Motor neuron (in vitro differentiated cells): ENCODE data around the gene MYH7B. TPM values are rescaled to one million over a fixed set of nuclear protein-coding genes. Genes with fewer than 3 reads are reported as not detected.

ENCODE experiments used
- ATAC-seq, 8 experiments: fragments of 200-7000 bp; cut with Tn5 transposase; replicated peaks in 6 of 8; 2 replicates each; pipeline ENCODE4 v1.8.0; 2021; ENCODE audit warnings: mild to moderate bottlenecking in 8 of 8, moderate library complexity in 8 of 8
- H3K27ac ChIP-seq, 2 donors: fragments of 250-450 bp; sonication (Bioruptor Pico); 2 replicates each; pipeline ENCODE4 v1.9.0; 2021; ENCODE audit warnings: antibody characterized with exemption in 2 of 2, mild to moderate bottlenecking in 2 of 2, moderate library complexity in 1 of 2
- H3K4me1 ChIP-seq, 2 donors: fragments of 250-450 bp; sonication (Bioruptor Pico); replicated peaks in 1 of 2; 2 replicates each; pipeline ENCODE4 v1.6.1; 2021; ENCODE audit warnings: antibody characterized with exemption in 2 of 2, mild to moderate bottlenecking in 2 of 2, moderate library complexity in 1 of 2
- H3K4me3 ChIP-seq, 5 donors: fragments of 250-450 bp; sonication (Bioruptor Pico); 2 replicates each; pipeline ENCODE4 v1.9.0; 2021; ENCODE audit warnings: antibody characterized with exemption in 5 of 5, mild to moderate bottlenecking in 5 of 5, moderate library complexity in 4 of 5
- WGBS, 10 experiments: fragments of 450-650 bp; shearing (Covaris generic); methylation state at CpG; one replicate each; pipeline ENCODE4 v1.0.0; 2022; 5-methylcytosine and 5-hydroxymethylcytosine counted together
- in situ Hi-C, 9 experiments: fragments of 400-800 bp; cut with MboI; loops; one replicate each; pipeline ENCODE4 v1.15.0; 2021; ENCODE audit warnings: low sequenced_read_pairs in 9 of 9, low pct_unique_long_range_greater_than_20kb in 2 of 9; ENCODE audit not compliant: unreplicated experiment in 9 of 9
- total RNA-seq, 8 experiments: library from RNA; unstranded; fragments of 300-600 nt; gene quantifications; 2 replicates each; pipeline versions ENCODE4 v1.2.3 to v1.2.4, GENCODE V29; 2022

Gene MYH7B
- total RNA-seq, 8 experiments from 2014 or later: 0.76 to 3.0 (median 1.5) TPM

DNA sequence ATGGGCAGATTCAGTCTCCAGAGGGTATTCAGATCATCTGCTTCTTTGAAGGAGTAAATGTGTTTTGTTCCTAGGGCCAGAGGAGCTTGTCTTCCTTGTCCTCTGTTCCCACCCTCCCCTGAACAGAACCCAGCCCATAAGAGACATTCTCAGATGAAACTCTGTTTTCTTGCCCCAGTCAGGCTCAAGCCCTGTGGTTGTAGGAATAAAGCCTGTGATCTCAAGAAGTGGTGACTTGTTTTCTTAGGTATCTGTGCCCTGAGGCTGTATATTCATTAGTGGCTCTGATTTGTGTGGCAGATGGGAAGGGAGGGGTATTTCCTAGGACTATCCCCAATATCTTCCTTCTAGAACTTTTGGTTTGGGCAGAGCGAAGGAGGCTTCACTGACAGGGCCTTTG, 27.9 kb upstream of the MYH7B start:
- H3K4me1 ChIP-seq: no peaks in the 10 kb centered on the region
- WGBS, 10 experiments: 100% methylated on average over 1 of the region's 1 CpG; no CpG with 5 or more reads in 5 of the 10 experiments
- H3K27ac ChIP-seq: no peak overlapping the region
- H3K4me3 ChIP-seq: no peak overlapping the region
- ATAC-seq: peak in 3 of 8 experiments; percentile 71 to 92 (median 87)
- in situ Hi-C loops: no loop called here

DNA sequence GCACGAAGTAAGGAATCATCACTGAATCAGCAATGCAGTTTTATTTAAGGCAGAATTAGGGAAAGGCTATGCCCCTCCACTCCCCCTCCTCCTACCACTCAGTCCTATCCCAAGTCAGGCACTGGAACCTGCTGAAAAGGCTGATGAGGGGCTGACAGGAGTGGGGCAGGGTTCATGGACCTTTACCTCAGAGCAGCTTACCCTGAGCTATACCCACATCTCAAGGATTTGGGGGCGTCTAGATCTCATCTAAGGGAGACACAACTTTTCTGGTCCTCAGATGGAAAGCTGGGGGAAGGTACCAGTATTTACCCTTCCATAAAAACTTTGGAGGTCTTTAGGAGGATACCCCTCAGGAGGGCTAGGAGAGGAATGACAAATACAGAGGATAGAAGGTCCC, 27.3 kb upstream of the MYH7B start:
- in situ Hi-C loops: no loop called here
- 80 to 100% (median 100%) methylated on average over 1 to 2 of the region's 2 CpGs; no CpG with 5 or more reads in 5 of the 10 experiments for WGBS, 10 experiments
- no peaks in the 10 kb centered on the region for H3K4me1 ChIP-seq
- ATAC-seq: no peak
- no peak overlapping the region for H3K4me3 ChIP-seq
- H3K27ac ChIP-seq: no peak overlapping the region

DNA sequence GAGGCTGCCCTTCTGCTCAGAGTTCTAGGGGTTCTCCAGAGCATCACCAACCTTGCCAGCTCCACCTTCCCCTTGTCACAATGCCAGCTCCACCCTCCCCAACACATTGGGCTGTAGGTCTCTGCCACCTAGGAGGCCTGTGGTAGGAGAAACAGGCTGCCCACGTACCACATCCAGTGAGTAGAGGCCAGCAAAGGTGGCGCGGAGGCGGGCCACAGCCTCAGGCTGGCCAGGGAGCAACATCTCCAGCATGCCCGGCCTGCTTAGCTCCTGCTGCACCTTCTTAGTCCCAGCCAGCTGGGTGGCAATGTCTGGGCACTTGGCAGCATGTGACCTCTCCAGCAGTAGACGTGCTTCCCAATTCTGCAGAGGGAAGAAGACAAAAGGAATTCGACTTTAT, 23.9 kb upstream of the MYH7B start:
- no peak for ATAC-seq
- WGBS, 10 experiments: 40 to 100% (median 63%) methylated on average over 1 to 3 of the region's 7 CpGs; no CpG with 5 or more reads in 3 of the 10 experiments
- in situ Hi-C loops: no loop called here
- H3K27ac ChIP-seq: no peak overlapping the region
- no peaks in the 10 kb centered on the region for H3K4me1 ChIP-seq
- no peak overlapping the region for H3K4me3 ChIP-seq

DNA sequence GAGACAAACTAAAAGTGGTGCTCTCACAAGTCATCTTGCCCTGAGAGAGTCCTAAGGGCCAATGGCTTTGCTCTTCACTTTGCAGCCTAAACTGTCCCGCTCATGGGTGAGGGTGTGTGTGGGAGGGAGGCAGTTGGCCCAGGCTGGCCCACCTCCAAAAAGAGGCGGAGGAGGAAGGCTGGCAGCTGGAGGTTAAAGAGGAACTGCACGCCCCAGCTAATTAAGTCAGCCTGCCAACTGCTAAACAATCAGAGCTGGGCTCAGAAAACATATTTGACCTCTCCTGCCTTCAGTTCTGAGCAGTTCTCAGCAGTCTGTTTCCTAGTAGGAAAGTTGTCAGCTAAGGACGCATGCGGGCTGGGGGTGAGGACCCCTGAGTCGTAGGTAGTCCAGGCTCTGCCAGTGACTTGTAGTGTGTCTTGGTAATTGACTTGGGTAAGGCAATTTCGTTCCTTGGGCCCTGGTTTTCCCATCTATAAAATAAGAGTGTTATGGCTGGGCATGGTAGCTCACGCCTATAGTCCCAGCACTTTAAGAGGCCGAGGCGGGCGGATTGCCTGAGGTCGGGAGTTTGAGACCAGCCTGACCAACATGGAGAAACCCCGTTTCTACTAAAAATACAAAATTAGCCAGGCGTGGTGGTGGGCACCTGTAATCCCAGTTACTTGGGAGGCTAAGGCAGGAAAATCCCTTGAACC, 17.1 kb upstream of the MYH7B start:
- H3K27ac ChIP-seq: no peak overlapping the region
- WGBS, 10 experiments: 60 to 100% (median 92%) methylated on average over 1 to 7 of the region's 14 CpGs; no CpG with 5 or more reads in 2 of the 10 experiments
- ATAC-seq: no peak
- no peak overlapping the region for H3K4me3 ChIP-seq
- in situ Hi-C loops: no loop called here
- H3K4me1 ChIP-seq: no peaks in the 10 kb centered on the region

DNA sequence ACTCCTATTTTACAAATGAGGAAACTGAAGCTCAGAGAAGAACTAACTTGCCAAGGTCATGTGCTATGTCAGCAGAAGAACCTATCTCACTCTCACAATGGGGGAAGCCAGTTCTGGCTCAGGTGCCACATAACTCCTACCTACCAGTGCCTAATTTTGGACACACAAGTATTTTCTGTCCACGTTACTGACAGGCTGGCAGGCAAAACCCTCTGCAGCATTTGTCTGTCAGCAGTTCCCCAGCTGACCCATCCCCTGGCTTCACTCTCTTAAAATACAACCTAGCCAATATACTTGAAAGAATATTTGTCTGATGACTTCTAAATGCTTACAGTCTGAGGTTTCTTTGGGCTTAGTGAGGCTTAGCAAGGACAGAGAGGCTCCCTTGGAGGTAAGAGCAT, 15.6 kb upstream of the MYH7B start:
- no CpG with 5 or more reads among the region's 1 CpG for WGBS, 10 experiments
- H3K27ac ChIP-seq: no peak overlapping the region
- in situ Hi-C loops: no loop called here
- H3K4me1 ChIP-seq: no peaks in the 10 kb centered on the region
- no peak for ATAC-seq
- H3K4me3 ChIP-seq: no peak overlapping the region

DNA sequence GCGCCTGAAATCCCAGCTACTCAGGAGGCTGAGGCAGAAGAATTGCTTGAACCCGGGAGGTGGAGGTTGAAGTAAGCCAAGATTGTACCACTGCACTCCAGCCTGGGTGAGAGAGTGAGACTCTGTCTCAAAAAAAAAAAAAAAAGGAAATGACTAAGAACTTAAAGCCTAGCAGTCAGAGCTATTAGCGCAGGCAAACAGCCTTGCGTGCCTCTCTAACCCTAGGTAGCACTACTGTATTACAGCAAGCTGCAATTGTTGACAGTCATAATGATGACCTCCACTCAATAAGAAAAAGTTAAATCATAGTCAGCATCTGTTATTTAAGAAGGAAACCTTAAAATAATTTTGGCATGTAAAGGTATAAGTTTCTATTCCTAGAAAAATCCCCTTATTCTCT, 14.4 kb upstream of the MYH7B start:
- 83 to 100% (median 100%) methylated on average over 1 to 3 of the region's 4 CpGs for WGBS, 10 experiments
- in situ Hi-C loops: no loop called here
- Histone ChIP-seq H3K27ac (no peak overlapping the region), H3K4me1 (no peaks in the 10 kb centered on the region), H3K4me3 (no peak overlapping the region)
- no peak for ATAC-seq

DNA sequence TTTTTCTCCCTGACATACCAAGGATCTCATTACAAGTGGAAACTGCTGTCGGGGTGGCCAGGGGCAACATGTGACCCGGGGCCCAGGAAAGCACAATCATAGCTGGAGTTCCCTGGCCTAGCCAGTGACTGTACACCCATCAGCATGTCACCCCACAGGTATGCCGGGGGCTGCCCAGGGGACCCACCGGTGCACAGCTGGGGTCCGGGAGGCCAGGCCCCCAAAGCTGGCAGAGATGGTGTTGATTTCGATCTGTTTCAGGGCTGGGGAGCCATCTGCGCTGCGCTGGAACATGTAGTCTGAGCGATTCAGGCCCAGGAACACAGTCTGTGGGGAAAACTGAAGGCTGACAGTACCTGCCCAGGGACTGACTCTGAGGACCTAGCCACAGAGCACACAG, 13.4 kb upstream of the MYH7B start:
- no peak overlapping the region for H3K4me3 ChIP-seq
- H3K4me1 ChIP-seq: no peaks in the 10 kb centered on the region
- in situ Hi-C loops: no loop called here
- ATAC-seq: no peak
- H3K27ac ChIP-seq: no peak overlapping the region
- 80 to 100% (median 100%) methylated on average over 1 to 6 of the region's 9 CpGs; no CpG with 5 or more reads in 4 of the 10 experiments for WGBS, 10 experiments

DNA sequence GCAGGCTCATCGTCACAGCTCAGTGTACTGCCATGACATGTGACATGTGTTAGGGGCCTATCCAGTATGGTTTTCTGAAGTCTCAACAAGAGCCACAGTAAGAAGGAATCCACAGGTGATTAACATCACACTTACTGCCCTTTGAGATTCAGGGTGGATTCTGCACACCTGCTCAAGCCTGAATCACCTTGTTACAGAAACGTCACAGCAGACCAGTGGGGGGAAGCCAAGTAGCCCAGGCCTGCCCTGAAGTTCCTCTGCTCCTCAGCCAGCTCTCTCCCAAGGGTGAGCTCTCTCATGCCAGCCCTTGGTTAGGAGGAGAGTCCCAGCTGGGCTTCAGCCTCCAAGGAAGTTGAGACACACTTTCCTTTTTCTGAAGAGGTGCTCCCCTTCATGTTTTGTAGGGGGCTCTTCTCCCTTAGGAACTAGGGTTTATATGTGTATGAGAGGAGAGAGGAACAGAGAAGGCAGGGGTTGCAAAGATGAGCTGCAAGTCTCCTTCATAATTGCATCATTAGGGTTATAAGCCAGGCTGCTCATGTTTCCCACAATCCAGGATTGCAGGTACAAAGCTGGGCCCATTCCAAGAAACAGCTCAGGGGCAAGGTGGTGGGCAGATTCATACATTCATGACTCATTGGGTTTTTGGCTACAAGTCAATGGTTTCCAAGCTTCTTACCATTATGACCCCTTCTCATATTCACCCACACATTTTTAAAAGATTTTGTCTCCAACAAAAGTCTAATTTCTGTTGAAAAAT, 11.7 kb upstream of the MYH7B start:
- no peak for ATAC-seq
- H3K27ac ChIP-seq: no peak overlapping the region
- in situ Hi-C loops: no loop called here
- no peaks in the 10 kb centered on the region for H3K4me1 ChIP-seq
- H3K4me3 ChIP-seq: no peak overlapping the region
- 78 to 100% (median 81%) methylated on average over 1 to 2 of the region's 2 CpGs; no CpG with 5 or more reads in 3 of the 10 experiments for WGBS, 10 experiments

DNA sequence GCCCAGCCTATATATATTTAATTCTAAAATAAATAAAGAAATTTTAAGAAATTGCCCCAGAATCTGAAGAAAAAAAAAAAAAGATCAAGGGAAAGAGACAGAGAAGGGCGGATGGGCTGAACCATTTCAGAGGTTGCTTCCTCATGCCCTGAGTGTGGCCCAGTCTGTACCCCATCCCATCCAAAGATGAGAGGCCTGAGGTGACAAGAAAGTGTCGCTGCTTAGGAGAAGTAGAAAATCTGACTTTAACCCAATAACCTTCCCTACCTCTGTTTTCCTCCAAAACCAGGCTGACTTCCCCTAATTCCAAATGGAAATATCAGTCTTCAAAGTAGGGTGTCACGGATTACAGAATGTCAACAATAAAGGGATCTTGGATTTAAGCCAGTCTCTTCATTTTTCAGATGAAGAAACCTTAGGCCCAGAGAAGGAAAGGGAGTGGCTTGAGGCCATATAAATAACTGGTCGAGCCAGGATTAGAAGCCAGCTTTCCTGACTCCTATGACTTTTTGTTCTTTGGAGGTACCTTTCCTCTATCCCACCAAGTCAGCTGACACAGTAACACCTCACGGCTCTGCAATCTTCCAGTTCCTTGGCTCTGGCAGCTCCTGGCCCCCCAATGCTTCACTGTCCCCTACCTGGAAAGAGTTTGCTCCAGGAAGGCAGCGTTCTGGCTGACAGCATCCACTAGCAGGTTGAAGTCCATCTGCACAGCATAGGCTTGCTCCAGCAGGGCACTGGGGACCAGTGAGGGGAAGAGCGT, 10.2 kb upstream of the MYH7B start:
- ATAC-seq: no peak
- 71 to 100% (median 94%) methylated on average over 2 to 7 of the region's 7 CpGs; no CpG with 5 or more reads in 1 of the 10 experiments for WGBS, 10 experiments
- in situ Hi-C loops: no loop called here

DNA sequence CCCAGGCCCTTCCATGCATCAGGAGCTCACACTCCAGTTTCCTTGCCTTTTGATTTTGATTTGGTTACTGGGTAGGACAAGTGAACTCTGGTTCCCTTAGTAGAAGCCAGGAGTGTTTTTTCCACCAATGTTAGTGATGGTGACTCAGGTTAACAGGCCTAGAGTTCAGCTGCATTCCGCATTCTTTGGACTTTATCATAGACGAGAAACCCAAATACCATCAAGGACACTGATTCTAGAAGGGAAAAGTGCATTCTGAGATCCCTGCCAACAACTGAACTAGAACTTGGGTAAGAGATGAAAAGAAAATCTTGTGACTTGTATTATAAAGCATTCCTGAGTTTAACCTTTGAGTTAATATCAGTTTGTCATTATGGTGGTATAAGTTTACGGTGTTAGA, 9.0 kb upstream of the MYH7B start:
- in situ Hi-C loops: no loop called here
- no peaks in the 10 kb centered on the region for H3K4me1 ChIP-seq
- no peak for ATAC-seq
- no peak overlapping the region for H3K4me3 ChIP-seq
- H3K27ac ChIP-seq: no peak overlapping the region
- 90 to 100% (median 100%) methylated on average over 2 to 3 of the region's 3 CpGs; no CpG with 5 or more reads in 2 of the 10 experiments for WGBS, 10 experiments

More for the DNA sequence above, 10.2 kb upstream of the MYH7B start:
- no peak overlapping the region for H3K27ac ChIP-seq
- H3K4me3 ChIP-seq: no peak overlapping the region
- no peaks in the 10 kb centered on the region for H3K4me1 ChIP-seq

DNA sequence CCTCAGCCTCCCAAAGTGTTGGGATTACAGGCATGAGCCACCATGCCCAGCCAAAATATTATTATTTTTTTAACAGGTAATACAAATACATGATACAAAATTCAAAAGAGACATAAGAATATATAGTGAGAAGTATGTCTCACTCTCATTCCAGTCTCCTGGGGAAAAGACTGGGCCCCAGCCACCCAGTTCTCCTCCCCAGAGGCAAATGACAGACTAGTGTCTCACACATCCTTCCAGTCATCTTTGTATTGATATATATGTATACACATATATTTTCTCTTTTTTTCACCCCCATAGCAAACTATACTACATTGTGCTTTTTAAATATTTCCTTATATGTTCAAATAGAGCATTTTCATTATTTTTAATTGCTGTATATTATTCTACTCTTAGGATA, 8.3 kb upstream of the MYH7B start:
- Histone ChIP-seq H3K4me1 (no peaks in the 10 kb centered on the region), H3K27ac (no peak overlapping the region), H3K4me3 (no peak overlapping the region)
- in situ Hi-C loops: no loop called here
- ATAC-seq: no peak

DNA sequence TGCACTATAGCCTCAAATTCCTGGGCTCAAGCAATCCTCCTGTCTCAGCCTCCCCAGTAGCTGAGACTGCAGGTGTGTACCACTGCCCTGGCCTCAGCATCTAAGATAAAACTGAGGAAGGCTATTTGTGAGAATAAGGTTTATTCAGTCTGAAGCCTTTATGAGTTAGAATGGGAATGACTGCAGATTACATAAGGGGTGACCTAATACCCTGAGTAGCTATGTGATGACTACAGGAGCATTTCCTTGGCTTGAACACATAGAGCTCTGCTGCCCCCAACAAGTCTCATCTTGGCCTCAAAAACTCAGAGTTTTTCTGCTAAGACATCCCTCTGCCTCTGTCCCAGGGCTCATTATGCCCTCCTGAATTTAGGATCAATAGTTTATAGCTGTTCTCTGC, 7.6 kb upstream of the MYH7B start:
- no peak overlapping the region for H3K4me3 ChIP-seq
- in situ Hi-C loops: no loop called here
- ATAC-seq: peak in 2 of 8 experiments; percentile 68 to 76

DNA sequence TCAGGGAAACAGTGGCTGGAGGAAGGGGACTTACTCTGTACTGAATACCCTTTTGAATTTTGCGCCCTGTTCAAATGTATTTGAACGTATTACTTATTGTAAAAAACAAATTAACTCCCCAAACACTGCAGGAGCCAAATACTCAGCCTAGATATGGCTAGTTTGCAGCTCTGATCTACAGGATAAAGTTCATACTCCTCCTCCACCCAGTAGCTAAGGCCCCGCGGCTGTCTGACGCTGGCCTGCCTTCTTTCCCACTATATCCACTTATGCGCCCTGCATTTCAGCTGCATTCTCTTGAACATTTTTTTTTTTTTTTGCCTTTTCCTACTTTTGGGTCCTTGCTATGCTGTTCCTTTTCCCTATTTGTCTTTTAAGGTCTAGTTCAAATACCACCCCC, 6.5 kb upstream of the MYH7B start:
- WGBS, 10 experiments: 78 to 100% (median 92%) methylated on average over 1 to 6 of the region's 6 CpGs
- in situ Hi-C loops: no loop called here

More for the DNA sequence above, 7.6 kb upstream of the MYH7B start:
- peaks cover 6% of the 10 kb centered on the region in 2 donors for H3K4me1 ChIP-seq
- H3K27ac ChIP-seq: no peak overlapping the region

More for the DNA sequence above, 6.5 kb upstream of the MYH7B start:
- Histone ChIP-seq H3K27ac (no peak overlapping the region), H3K4me3 (no peak overlapping the region), H3K4me1 (peaks cover 6 to 7% of the 10 kb centered on the region in 2 donors)
- no peak for ATAC-seq
